ENCODE measurements around the gene ATP6V0E2. TPM values are rescaled to one million over a fixed set of nuclear protein-coding genes. Genes with fewer than 3 reads are reported as not detected.
"Not testable (repeated sequence)": the region's sequence is repeated elsewhere in the genome, so short reads cannot be mapped to it uniquely, and the experiment has no call there.

ATP6V0E2 gene
- total RNA-seq, 1 experiment from 2014 or later, result 61.0 TPM

DNA sequence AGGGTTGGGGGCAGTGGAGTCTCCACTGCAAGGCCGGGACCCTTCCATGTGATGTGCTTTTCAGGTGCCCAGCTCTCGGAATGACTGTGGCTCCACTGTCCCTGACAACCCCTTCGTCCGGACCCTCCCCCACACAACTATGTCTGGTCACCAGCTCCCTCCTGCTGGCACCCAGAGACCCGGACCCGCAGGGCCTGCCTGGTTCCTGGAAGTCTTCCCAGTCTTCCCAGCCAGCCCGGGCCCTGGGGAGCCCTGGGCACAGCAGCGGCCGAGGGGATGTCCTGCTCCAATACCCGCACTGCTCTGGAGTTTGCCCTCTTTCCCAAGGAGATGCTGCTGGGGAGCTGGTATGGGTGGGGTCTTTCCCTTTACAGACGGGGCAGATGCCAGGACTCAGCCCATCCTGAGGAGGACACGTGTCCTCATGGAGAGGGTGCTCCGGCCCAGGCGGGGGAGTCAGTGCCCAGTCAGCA lies 5.5 kb downstream of the ATP6V0E2 start:
- DNase-seq (ENCODE audit: low read depth), result no peak

DNA sequence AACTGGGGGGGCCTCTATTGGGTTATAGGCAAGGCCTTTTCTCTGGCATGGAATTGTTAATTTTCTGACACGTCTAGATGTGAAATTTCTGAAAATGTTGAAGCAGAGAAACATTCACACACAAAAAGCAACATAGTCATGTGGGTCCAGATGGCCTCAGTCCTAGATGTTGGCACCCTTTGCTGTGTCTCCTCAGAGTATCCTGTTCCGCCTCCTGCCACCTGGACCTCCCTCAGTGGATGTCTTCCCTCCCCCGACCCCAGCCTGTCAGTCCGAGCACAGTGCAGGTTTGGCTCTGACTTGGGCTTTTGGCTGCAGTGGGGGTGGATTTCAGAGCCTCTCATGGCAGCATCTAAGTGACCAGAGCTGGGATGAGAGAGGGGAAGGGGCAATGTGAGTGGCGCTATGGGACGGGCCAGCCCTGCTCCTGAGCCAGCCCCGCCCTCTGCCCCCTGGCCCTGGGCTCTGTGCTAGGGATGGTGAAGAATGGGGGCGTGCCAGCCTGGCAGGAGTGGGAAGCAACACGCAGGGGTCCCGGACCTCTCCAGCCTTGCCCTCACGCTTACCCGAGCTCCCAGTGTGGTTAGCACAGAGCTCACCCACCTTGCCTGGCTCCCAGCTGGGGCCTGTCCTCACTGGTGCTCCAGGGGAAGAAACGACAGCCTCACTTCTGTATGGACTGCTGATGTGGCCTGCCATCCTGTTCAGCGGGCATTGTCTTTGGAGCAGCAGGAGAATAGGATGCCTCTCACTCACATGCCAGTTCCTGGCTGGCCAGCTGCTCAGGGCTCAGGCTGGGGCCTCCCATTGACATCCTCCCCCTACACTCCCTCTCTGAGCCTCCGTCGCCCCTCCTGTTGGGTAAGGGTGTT lies 6.2 kb downstream of the ATP6V0E2 start:
- DNase-seq (ENCODE audit: low read depth), result no peak

DNA sequence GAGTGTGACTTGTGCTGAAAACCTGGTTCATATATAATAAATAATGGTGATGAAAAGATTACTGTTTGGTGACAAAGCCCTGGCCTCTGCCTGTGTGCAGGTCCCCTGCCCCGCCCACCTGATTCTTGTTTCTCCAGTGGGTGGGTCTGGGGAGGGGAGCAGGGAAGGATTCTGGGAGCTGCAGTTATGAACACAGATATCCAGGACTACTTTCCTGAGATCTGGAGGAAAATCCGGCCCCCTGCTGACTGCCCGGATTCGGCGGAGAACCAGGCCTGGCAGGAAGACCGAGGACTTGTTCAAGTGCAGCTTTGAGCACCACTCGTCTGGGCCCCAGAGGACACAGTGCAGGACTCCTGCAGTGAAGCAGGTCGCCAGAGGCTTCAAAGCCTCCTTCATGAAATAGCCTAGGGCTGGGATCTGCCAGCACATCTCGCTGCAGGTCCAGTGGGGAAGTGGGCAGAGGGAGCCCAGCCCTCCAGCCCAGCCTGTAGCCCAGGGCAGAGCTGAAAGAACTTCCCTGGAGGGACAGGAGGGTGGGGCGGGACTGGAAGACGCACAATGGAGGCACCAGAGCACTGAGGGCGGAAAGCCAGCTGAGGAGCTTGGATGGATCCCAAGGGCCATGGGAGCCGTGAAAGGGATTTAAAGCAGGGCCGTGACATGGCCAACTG lies 7.0 kb downstream of the ATP6V0E2 start:
- DNase-seq (ENCODE audit: low read depth), result no peak

DNA sequence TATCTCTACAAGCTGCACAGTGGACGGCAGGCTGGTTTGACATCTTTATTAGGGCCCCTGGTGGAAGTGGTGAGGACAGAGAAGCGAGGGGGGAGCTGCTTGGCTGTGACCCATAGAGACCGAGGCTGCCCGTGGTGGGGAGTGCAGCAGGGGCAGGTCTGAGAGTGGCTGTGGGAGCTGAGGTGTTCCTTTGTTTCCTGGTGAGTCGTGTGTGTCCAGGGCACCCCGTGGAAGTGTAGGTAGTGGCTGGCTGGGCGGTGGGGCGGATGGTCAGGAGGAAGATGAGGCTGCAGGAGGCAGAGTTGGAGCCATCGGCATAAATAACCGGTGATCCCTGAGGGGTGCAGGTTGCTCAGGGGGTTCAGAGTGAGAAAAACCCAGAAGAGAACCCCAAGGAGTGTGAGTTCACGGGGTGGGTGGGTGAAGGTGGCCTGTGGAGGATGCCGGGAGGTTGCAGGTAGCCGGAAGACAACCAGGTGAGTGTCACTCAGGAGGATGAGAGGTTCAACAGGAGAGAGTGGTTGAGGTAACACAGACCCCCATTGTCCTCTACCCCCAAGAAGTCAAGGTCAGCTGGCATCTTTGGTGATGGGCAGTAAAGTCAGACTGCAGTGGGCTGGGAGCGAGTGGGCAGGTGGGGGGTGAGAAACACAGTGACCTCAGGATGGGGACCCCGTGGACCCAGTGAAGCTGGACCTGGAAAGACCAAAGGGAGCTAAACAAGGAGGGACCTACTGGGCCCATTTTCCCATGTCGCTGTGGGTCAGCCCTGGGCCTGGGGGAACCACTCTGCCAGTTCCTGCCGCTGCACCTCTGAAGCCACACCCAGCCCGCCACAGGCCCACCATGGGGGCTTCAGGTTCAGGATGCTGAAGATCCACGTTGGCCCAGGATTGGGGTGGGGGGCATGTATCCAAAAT lies 7.8 kb downstream of the ATP6V0E2 start:
- DNase-seq (ENCODE audit: low read depth), result no peak

DNA sequence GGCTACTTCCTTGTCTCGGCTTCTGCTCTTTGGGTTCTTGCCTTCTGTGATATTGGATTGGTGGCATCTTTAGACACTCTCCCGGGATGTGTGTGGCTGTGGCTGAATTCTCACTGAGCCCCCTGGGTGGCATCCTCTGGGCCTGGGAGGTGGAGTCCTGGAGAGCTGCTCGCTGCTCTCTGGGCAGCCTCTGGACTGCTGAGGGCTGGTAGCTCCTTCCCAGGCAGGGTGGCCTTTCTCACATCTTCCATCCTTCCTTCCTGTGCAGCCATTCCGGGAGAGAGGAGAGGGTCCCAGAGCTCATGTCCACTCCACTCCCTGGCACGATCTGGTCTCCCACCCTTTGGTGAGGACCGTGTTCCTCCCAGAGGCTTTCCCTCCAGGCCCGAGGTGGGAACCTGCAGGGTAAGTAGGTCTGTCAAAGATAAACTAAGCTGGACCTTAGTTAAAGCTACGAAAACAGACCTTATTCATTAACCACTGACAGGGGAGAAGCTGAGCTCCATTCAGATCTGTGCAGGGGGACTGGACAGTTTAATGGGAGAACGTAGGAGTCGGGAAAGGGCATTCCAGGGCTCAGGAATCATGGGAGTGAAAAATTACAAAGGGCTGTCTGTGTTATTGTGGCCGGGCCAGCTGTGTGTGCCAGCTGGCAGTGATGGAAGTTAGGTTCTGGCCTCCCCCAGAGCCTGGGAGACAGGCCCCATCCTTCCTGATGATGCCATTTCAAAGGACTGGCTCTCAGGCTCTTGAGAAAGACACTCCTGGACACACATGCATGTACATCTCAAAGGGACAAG lies 8.7 kb downstream of the ATP6V0E2 start:
- DNase-seq (ENCODE audit: low read depth), result no peak

DNA sequence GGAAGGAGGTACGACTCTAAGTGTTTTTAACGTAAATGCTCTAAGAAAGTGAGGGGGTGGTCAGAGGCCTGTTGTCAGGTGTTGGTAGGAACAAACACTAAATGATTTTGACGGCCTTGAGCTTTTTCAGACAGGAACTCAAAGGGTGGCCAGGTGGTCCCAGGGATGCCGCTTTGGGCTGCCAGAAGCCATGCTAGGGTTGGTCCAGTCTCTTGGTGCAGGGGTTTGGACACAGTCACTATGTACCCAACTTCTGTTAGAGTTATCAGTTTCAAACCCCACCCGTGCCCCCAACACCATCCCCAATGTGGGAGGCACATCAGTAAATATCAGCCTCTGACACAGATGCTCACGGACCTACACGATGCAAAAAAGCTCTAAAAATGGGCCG lies 9.3 kb downstream of the ATP6V0E2 start:
- DNase-seq (ENCODE audit: low read depth), result no peak

DNA sequence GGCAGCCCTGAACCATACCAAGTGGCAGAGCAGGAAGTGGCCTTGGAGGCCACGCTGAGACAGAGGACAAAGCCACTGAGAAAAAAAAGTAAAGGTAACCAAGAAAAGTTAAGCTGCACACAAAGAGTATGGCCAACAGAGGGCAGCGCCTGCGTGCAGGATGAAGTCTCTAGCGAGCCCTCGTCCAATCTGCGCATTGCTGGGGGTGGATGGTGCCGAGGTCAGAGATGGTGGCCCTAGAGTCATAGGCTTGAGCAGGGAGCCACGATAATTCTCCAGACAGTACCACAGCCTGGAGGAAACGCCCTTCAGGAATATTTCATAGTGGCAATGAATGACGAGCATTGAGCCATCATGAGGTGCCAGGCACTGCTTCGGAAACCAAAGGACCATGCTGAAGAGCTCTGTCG lies 9.7 kb downstream of the ATP6V0E2 start:
- peak; percentile 84 for DNase-seq (ENCODE audit: low read depth)

DNA sequence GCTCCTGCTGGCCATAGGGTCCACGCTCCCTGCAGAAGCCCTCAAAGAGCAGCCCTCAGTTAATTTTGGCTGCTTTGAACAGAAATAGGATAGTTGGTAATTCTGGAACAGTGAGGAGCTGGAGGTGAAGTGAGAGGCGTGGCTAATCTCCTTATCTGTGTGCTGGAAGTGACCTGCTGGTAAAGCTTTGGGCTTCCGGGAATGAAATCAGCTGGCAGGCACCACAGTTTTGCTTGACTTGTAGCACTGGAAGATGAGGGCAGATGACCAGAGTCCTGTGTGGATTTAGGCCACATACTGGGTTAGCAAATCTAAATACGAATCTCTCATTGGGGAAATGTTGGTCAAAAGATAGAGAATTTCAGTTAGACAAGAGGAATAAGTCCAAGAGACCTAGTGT lies 10.2 kb downstream of the ATP6V0E2 start:
- no peak for DNase-seq (ENCODE audit: low read depth)

DNA sequence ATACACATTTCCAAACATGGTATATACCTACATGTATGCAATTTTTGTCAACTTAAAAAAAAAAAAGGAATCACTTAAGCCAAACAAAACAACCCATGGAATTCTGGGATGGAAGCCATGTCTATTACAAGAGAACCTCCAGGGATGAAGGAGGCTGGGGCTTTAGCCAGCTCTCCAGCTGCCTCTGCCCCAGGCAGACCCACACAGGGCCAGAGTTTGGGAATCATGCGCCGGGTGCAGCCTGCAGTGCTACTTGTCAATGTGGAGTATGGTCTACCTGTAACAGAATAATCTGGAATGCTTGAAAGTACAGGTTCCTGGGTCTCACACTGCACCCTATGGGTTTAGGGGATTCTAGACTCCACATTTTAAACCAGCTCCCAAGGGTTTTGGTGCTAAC lies 10.8 kb downstream of the ATP6V0E2 start:
- no peak for DNase-seq (ENCODE audit: low read depth)

DNA sequence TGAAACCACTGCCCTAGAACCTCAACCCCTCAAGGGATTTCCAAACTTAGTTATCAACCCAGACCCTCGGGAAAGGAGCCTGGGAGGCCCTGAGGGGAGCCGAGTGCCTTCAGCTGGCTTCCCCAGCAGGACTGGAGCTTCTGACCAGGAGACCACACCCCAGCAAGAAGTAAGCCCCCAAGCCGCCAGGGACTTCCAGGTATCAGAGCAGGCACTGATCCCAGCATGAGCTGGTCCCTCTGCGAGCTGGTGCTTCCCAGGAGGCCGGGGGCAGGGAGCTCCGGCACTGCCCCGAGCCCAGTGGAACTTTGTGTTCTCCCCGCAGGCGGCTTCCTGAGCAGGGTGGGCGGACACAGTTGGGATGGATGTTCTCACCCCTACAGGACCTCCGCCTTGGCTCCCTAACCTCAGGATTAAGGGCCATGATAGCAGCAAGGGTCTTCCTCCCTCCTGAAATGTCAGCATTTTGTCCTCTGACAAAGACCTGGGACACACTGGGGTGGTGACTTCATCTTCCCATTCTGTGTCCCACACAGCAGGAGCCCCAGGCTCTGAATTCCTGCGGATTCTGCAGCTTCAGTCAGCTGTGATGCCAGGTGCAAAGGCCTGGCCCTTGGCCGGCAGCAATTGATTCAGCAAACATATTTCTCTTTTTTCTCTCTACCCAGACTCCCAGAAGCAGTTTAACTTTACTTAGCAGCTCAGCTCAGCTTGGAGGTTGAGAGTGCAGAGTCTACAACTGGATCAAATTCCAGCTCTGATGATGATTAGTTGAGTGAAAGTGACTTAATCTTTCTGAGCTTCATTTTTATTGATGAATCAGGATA lies 11.6 kb downstream of the ATP6V0E2 start:
- DNase-seq (ENCODE audit: low read depth), result no peak

DNA sequence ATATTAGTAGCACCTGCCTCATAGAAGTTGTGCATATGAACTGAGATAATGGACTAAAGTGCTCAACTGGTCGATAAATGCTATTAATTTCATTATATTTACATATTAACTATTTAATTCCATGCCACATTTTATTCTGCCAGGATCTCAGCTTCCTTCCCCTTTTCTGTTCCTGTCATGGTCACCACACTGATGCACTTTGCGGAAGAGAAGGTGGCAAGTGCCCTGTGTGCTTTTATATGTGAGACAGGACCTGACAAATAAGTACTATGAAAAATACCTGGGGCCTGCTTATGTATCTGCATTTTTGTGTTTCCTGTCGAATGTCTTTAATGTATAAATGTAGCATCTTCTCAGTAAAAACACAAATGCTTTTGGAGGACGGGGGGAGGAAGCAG lies 12.2 kb downstream of the ATP6V0E2 start:
- no peak for DNase-seq (ENCODE audit: low read depth)

DNA sequence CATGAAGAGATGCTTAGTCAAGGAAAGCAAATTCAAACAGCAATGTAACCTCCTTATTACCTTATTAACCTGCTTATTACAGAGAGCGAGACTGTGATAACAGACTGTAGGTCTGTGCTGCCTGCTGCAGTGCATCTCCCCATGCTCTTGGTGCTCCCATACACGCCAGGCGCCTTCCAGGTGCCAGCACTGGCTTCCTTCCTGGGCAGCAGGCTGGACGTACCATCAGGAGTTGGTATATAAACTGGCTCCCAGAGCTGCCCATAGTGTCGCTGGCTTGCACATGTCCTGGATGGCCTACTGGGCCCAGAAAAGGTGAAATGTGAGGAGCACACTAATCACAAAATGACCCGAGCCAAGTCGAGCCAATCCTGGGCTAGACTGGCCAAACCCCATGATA lies 13.5 kb downstream of the ATP6V0E2 start:
- no peak for DNase-seq (ENCODE audit: low read depth)

DNA sequence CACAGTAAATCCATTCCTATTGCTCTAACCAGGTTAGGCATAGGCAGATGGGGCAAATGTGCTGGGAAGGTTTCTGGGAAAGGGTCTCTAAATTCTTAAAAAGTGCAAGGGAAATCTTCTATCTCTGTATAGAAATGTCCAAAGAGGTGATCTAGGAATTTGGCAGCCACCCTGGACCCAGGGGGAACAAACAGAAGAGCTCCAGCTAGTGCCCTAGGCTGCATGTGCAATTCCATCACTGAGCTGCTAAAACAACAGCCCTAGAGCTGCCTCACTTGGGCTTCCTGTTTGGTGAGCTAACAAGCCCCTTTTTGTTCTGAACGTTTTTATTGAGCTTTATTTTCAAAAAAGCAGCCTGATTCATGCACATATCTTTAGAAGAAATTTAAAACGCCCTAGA lies 16.9 kb downstream of the ATP6V0E2 start:
- DNase-seq (ENCODE audit: low read depth), result not testable (repeated sequence)

DNA sequence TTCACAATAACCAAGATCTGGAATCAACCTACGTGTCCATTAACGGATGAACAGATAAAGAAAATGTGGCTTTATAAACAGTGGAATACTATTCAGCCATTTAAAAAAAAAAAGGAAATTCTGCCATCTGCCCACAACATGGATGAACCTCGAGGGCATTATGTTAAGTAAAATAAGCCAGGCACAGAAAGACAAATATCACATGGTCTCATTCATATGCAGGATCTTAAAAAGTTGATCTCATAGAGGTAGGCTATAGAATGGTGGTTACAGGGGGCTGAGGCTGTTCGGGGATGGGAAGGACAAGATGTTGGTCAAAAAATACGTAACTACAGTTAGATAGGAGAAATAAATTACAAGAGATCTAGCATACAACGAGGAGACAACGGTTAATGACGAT lies 21.2 kb downstream of the ATP6V0E2 start:
- not testable (repeated sequence) for DNase-seq (ENCODE audit: low read depth)

DNA sequence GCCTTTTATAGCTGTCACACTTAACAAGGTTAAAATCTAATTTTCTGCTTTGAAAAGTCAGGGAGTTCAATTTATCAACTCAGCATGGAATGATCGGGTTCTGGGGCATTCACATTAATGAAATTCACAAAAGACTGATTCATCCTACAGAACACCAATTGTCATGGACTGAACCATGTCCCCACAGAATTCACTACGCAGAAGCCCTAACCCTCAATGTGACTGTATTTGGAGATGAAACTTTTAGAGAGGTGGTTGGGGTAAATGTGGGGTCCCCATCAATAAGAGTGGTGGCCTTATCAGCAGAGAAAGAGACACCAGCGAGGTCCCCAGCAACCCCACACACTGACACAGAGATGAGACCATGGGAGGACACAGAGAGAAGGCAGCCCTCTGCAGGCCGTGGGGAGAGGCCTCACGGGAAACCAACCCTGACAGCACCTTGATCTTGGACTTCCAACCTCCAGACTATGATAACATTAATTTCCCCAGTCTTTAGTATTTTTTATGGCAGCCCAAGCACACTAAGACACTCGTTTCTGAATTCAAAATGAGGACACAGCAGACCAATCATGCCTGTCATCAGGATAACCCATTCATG lies 34.1 kb downstream of the ATP6V0E2 start:
- DNase-seq (ENCODE audit: low read depth), result not testable (repeated sequence)

DNA sequence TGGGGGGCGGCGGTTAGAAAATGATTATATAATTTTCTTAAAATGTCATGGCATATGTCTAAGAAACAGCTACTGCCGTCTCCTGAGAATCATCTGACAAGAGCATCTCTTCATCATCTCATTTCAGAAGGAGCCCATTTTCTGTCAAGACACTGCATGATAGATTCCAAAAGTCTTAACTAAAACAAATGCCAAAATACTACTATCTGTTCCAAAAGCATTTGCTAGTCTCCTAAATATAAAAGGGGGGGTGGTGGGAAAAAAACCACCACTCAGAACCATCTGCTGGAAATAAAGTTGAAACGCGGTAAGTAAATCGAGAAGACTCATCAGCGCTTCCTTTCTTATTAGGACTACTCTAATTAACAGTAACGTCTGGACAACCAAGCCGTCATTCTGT lies 36.5 kb downstream of the ATP6V0E2 start:
- DNase-seq (ENCODE audit: low read depth), result not testable (repeated sequence)

DNA sequence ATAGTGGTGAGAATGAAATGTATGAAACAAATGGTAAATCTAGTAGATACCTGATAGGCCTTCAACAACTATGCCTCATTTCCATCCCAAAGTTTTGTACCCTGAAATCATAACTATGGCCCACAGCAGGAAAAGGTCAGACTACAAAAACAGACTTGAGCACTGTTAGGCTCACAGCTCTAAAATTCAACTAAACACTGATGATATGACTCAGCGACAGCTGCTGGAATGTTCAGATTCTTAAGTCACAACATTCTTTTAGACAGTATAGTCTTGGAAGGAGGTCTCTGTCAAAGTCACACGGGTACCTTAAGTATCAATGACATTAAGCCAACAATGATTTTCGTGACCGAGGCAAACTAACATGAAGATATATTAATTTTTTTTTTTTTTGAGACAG lies 38.4 kb downstream of the ATP6V0E2 start:
- DNase-seq (ENCODE audit: low read depth), result peak; percentile 53

DNA sequence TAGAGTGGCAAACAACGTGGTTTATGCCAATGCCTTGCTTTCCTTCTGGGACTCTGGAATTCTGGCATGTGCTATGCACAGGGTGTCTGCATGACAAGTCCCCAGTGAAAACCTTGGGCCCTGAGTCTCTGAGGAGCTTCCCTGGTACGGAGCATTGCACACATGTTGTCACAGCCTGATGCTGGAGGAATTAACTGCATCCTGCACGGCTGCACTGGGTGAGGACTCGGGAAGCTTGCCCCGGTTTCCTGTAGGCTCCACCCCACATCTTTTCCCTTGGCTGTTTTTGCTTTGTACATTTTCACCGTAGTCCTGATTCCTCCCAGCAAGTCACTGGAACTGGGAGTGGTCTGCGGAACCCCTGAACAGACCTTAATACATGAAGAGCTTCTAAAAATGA lies 52.6 kb downstream of the ATP6V0E2 start:
- peak; percentile 21 for DNase-seq (ENCODE audit: low read depth)
